Cardiac fibroblast (primary cell): Measurements from ENCODE around the gene CCNL1.
"Not testable (repeated sequence)": the region's sequence is repeated elsewhere in the genome, so short reads cannot be mapped to it uniquely, and the experiment has no call there.

Experiments
- DNase-seq, 2 donors: peaks; one replicate each; pipeline versions ENCODE4 v3.0.0 to v3.0.0-alpha.2; 2010; ENCODE audit warnings: low read depth in 2 of 2
- H3K4me3 ChIP-seq, 2 donors: replicated peaks in 1 of 2; 1 replicate in 1 of 2; 2 replicates in 1 of 2; pipeline ENCODE4 v1.5.1; 2011; ENCODE audit warnings: low read depth in 2 of 2, low read length in 2 of 2, mild to moderate bottlenecking in 2 of 2, moderate library complexity in 1 of 2
- TF ChIP-seq, protein P1 (sequence below): IDR thresholded peaks from one replicate; pipeline ENCODE4 v1.5.1; 2011; ENCODE audit warnings: low read depth, mild to moderate bottlenecking, low read length, inconsistent platforms

Gene CCNL1

GRCh38 chr3:157103860-157104259 is 56.1 kb downstream of the CCNL1 start:
- TF ChIP-seq, protein P1, sequence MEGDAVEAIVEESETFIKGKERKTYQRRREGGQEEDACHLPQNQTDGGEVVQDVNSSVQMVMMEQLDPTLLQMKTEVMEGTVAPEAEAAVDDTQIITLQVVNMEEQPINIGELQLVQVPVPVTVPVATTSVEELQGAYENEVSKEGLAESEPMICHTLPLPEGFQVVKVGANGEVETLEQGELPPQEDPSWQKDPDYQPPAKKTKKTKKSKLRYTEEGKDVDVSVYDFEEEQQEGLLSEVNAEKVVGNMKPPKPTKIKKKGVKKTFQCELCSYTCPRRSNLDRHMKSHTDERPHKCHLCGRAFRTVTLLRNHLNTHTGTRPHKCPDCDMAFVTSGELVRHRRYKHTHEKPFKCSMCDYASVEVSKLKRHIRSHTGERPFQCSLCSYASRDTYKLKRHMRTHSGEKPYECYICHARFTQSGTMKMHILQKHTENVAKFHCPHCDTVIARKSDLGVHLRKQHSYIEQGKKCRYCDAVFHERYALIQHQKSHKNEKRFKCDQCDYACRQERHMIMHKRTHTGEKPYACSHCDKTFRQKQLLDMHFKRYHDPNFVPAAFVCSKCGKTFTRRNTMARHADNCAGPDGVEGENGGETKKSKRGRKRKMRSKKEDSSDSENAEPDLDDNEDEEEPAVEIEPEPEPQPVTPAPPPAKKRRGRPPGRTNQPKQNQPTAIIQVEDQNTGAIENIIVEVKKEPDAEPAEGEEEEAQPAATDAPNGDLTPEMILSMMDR: no peak
- DNase-seq: no peak
- H3K4me3 ChIP-seq: no peak overlapping the region

DNA sequence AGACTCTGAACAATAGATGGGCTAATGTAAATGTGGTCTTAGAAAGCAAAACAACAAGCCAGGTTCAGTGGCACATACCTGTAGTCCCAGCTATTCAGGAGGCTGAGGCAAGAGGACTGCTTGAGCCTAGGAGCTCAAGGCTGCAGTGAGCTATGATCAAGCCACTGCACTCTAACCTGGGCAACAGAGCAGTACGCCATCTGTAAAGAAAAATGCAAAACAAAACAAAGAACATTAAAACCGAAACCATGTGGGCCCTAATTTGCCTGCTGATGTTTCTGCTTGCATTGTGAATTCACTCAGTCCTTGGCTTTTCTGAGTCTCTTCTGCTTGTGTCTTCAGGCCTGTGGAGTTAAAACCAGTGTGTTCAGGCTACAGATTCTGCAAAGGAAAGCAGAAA is 56.7 kb downstream of the CCNL1 start:
- H3K4me3 ChIP-seq: no peak overlapping the region
- no peak for DNase-seq
- TF ChIP-seq, protein P1: no peak

DNA sequence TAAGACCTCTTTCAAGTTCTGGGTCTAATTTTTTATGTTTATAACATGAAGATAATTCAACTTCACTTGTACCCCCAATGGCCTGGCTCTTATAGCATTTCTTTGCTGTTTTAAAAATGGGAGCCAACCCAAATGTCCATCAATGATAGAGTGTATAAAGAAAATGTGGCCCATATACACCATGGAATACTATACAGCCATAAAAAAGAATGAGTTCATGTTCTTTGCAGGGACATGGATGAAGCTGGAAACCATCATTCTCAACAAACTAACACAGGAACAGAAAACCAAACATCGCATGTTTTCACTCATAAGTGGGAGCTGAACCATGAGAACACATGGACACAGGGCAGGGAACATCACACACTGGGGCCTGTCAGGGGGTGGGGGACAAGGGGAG is 57.4 kb downstream of the CCNL1 start:
- not testable (repeated sequence) for H3K4me3 ChIP-seq, DNase-seq

DNA sequence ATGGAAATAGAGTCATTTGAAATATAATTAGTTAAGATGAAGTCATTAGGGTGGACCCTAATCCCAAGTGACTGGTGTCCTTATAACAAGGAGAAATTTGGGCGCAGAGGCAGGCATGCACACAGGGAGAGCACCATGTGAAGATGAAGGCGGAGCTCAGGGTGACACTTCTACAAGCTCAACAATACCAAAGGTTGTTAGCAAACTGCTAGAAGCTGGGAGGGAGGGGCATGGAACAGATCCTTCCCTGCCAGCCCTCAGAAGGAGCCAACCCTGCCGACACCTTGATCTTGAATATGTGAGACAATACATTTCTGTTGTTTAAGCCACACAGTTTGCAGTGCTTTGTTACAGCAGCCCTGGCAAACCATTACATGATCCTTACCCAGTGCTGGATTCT is 57.8 kb downstream of the CCNL1 start:
- TF ChIP-seq, protein P1: no peak
- no peak overlapping the region for H3K4me3 ChIP-seq
- no peak for DNase-seq

GRCh38 chr3:157101486-157101885 is 58.5 kb downstream of the CCNL1 start:
- H3K4me3 ChIP-seq: no peak overlapping the region
- no peak for DNase-seq
- TF ChIP-seq, protein P1: no peak

GRCh38 chr3:157100608-157101396 is 59.1 kb downstream of the CCNL1 start:
- DNase-seq: no peak
- TF ChIP-seq, protein P1: no peak
- no peak overlapping the region for H3K4me3 ChIP-seq

DNA sequence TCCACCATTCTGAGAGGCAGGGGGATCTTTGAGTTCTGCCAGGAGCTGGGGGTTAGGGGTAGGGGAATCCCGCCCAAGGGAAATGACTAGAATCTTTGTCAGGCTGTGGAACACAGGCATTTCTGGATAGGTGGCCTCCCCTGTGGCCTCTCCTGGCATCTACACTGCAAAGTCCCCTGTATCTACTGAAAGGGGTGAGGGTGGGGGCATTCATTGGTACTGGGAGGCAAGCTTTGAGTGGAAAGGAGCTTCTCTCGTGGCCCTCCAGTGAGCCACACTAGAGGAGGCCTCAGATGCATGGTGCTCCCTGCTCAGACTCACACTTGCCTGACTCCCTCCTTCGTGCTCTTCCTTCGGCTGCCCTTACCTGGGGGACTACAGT is 59.9 kb downstream of the CCNL1 start:
- no peak overlapping the region for H3K4me3 ChIP-seq
- DNase-seq: no peak
- TF ChIP-seq, protein P1: no peak
